Esophagus mucosa (tissue), 1 donor: ENCODE measurements around the gene APOM. TPM values are rescaled to one million over a fixed set of nuclear protein-coding genes. Genes with fewer than 3 reads are reported as not detected.

ENCODE experiments used
- ATAC-seq: fragments of 200-7000 bp; cut with Tn5 transposase; one replicate; pipeline ENCODE4 v1.9.1; 2020
- total RNA-seq: library from RNA; stranded (reverse); gene quantifications from one replicate; pipeline ENCODE4 v1.2.4, GENCODE V29; 2023
- donor health status: DM: yes; HTN: yes; CAD: no.

APOM gene
- 1.6 TPM for total RNA-seq

GRCh38 chr6:31655349-31656237, at the start of gene APOM:
Gene APOM (plus strand): TSS chr6:31655894. CDS start chr6:31655967, 73 bp downstream.
- ATAC-seq, result no peak

DNA sequence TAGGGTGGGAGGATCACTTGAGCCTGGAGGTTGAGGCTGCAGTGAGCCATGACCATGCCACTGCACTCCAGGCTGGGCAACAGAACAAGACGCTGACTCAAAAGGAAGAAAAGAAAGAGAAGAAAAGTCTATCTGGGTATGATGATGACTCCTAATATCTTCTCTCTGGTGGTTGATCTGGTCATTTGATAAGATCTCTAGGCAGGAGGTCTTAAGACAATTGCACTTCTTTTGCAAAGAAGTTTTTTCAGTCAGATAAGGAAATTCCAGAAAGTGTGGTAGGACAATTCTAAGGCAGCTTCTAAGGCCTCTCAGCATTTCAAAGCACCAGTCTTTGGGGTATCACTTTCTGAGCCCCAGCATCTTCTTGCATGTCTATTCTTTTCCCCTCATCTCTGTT, 48.4 kb upstream of the APOM start:
- no peak for ATAC-seq

DNA sequence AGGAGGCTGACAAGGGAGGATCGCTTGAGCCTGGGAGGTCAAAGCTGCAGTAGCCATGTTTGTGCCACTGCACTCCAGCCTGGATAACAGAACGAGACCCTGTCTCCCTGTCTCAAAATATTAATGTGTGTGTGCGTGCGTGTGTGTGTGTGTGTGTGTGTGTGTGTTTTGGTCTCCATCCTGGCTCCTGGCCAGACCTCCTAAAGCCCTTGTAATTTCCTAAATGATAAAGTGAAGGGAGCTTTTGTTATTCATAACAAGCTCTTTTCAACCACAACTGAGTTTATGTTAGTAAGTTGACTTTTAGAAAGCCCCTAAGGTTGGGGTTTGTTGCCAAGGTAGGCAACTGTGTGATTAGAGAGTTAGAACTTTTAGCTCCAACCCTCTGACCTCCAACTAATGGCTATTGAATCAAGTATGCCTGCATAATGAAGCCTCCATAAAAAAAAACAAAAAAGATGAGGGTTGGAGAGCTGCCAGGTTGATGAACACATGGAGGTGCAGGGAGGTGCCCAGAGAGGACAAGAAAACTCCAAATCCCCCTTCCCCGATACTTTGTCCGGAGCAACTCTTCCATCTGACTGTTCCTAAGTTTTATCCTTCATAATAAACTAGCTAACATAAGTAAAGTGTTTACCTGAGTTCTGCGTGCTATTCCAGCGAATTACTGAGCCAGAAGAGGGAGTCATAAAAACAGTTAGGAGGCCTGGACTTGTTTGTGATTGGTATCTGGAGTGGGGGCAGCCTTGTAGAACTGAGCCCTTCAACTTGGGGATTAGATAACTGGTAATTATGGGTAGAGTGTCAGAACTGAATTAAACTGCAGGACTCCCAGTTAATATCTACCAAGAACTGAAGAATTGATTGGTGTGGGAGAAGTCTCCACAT, 45.9 kb upstream of the APOM start:
- ATAC-seq, result no peak

GRCh38 chr6:31610968-31611367, 44.7 kb upstream of the APOM start:
- ATAC-seq, result no peak

DNA sequence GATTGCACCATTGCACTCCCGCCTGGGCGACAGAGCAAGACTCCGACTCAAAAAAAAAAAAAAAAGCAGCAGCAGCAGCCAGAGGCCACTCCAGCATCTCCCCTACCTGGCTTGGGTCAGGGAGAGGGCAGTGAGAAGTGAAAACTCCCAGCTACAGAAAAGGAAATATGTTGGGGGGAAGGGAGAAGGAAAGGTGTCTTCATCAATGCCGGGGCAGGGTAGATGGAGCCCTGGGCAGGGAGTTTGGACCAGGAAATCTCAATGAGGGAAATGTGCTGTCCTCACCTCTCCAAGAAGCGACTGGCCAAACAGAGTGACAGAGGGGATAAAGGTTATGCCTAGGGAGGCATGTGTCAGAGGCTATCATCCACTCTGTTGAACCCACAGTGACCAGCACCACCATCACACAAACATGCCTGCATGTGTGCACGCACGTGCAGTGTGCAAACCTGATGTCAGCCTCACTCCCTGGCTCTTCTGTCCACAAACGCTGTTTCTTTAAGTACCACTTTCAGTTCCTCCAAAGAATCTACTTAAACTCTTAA, 41.5 kb upstream of the APOM start:
- no peak for ATAC-seq

GRCh38 chr6:31614684-31615578, 40.8 kb upstream of the APOM start, which contains the start of gene AIF1:
Gene AIF1 (plus strand): TSS chr6:31615234. CDS start chr6:31615330, 96 bp downstream.
- ATAC-seq, result no peak

DNA sequence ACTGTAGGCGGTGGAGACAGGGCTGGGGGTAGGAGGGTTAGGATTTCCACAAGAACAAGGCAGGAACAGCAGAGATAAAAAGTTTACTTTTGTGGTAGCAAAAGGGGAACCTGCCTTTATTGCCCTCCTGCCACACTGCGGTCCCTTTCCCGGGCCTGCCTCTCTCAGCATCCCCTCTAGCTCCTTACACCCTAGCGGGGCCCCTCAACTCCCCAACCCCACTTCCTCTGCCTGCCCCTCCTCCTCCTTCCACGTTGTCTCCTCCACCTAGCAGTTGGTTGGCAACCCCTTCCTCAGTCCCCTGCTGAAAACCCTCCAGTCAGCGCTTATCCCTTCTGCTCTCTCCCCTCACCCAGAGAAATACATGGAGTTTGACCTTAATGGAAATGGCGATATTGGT, 39.9 kb upstream of the APOM start:
- no peak for ATAC-seq

- no peak for ATAC-seq
Measured at GRCh38 chr6:31617010-31617409, 38.7 kb upstream of the APOM start.

DNA sequence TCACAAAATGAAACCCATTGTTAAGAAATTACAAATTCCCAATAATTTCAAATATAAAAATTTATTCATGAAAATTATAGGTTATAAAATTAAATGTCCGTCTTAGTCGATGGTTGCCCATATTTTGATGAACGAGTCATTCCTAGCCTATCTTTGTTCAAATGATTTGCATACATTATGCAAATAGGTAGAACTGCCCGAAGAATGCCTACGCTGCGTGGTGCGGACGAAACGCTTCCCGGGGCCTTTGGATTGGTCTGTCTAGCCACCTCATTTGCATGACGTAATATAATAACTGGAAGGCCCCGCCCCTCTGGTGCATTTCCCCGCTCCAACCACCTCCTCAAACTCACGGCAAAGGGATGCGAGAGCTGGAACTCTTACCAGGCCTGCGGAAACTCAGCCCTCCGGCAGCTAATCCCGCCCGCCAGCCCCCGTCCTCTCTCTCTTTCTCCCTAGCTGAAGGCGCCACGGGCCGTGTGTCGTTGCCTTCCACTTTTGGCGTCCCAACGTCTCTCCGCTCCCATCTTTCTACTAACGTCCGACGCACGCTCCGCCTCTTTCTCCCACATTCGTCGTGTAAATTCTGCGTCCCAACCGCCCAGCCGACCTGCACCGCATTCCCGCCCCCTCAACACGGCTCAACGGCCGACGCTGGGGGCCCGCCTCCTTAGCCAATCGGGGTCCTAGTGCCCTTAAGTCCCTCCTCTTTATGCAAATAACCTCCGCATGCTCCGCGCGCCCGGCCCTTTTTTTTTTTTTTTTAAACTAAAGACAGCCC, 35.7 kb upstream of the APOM start:
- peak; percentile 92 for ATAC-seq

GRCh38 chr6:31620586-31621319, 34.9 kb upstream of the APOM start, which contains the start of gene PRRC2A:
Gene PRRC2A (plus strand): TSS chr6:31620715. CDS start chr6:31622790, 2,075 bp downstream.
- ATAC-seq, result no peak

DNA sequence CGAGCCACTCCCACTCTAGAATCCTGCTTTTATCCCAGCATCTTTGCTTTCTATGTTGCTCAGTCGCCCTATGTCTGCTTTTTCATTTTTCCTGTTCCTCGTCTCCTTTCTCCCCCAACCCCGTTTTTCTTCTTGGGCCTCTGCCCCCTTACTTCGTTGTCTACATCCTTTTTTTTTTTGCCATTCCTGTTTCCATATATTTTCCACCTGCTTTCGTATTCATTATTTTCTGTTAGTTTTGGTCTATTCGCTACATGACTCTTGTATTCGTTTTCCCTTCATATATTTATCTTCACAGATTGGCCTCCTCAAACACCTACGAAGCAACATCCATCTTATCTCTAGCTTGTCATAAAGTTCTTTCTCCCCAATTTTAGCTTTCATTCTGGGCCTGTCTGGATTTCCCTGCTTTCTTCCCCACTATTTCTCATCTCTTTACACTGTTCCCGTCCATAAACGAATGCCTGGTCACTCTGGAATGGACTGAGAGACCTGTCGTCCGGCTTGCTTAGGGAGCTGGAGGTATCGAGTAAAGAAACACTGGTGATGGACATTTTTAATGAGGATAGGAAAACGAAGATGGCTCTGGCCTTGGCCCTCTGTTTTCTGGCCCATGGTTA, 34.3 kb upstream of the APOM start:
- no peak for ATAC-seq

DNA sequence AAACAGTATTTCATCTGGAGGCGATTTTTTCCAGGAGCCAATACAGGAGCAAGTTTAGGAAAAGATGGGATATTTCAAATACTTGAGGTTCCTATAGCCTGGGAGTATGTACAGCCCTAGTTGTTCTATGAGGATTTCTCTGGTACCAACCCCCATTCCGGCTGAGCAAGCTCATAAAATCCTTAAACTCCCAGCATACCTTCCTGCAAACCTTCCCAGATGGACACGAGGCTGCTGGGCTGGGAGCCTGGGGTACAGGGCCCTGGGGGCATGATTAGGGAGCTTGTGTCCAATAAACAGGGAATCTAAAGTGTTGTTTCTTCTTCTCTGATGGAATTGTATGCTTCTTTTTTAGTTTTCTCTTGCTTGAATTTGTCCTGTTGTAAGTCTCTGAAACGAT, 33.7 kb upstream of the APOM start:
- ATAC-seq, result no peak

DNA sequence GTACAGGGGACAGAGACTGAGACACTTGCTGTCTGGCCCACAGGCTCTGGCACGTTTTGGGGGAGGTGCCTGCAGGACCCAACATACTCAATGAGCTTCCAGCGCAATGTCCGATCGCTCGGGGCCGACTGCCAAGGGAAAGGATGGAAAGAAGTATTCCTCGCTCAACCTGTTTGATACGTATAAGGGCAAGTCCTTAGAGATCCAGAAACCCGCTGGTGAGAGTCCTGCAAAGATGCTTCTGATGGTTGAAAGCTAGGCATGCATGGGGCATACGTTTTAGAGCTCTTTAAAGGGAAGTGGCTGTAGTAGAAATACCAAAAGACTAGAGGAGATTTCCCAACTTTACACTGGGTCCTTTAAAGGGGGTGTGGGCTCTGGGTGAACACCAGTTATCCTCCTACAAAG, 33.0 kb upstream of the APOM start:
- peak; percentile 2 for ATAC-seq

DNA sequence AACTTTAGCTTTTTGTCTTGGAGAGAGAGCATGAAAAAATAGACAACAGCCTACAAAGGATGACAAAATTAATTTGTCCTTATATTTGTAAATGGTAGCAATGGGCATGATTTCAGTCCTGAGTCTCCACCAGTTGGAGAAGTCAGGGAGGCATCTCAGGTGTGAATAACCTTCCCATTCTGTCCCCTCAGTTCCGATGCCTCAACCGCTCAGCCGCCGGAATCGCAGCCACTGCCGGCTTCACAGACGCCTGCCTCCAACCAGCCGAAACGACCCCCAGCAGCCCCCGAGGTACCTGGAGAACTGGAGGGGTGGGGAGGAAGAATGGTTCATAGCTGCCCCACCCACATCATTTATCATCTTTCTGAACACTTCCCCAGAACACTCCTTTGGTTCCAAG, 31.6 kb upstream of the APOM start:
- no peak for ATAC-seq

DNA sequence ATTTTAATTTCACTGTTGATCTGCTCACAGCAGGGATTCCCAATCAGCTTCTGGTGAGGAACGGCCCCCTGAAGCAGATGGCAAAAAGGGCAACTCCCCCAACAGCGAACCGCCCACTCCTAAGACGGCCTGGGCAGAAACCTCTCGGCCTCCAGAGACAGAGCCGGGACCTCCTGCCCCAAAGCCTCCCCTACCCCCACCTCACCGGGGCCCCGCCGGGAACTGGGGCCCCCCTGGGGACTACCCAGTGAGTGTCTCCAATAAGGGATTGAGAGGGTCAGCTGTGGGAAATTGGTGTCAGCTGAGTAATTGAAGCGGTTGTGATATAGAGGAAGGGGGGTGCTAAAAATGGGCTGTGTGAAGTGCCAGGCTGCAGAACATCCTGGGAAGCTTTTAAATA, 28.7 kb upstream of the APOM start:
- ATAC-seq, result no peak

DNA sequence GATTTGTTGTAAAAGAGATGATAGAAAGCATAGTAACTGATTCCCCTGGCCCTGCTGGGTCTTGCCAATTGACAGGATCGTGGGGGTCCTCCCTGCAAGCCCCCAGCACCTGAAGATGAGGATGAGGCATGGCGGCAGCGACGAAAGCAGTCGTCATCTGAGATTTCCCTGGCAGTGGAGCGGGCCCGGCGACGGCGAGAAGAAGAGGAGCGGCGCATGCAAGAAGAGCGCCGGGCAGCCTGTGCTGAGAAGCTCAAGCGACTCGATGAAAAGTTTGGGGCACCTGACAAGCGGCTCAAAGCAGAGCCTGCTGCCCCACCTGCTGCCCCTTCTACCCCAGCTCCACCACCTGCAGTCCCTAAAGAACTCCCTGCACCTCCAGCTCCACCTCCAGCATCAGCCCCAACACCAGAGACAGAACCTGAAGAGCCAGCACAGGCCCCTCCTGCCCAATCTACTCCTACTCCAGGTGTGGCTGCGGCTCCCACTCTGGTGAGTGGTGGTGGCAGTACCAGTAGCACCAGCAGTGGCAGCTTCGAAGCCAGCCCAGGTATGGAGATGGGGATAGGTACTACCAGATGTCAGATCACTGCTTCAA, 27.9 kb upstream of the APOM start:
- no peak for ATAC-seq

DNA sequence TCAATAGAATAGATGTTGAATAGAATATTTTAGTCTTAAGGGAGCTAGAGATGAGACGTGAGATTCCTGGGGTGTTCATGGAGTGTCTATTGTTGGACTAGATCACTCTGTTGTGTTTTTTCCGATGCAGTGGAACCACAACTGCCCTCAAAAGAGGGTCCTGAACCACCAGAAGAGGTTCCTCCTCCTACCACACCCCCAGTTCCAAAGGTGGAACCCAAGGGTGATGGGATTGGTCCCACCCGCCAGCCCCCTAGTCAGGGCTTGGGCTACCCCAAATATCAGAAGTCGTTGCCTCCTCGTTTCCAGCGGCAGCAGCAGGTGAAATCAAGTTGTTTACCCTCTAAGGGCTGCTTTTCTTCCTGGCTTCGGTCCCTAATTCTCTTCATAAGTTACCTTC, 26.7 kb upstream of the APOM start:
- ATAC-seq, result no peak

GRCh38 chr6:31630177-31630934, 25.3 kb upstream of the APOM start:
- ATAC-seq, result no peak

GRCh38 chr6:31631209-31631608, 24.5 kb upstream of the APOM start:
- no peak for ATAC-seq
